GM10847 (cell line): ENCODE measurements around the gene BICRAL.

Experiments used
- POLR2A ChIP-seq: IDR thresholded peaks from 2 replicates; pipeline ENCODE4 v1.6.1; 2011; ENCODE audit not compliant: insufficient read length; ENCODE audit errors: extremely low read depth

BICRAL gene

GRCh38 chr6:42783876-42784642 is 2.2 kb downstream of the BICRAL start:
- TF ChIP-seq POLR2A = no peak

GRCh38 chr6:42784717-42785498 is 3.1 kb downstream of the BICRAL start:
- TF ChIP-seq POLR2A = no peak

DNA sequence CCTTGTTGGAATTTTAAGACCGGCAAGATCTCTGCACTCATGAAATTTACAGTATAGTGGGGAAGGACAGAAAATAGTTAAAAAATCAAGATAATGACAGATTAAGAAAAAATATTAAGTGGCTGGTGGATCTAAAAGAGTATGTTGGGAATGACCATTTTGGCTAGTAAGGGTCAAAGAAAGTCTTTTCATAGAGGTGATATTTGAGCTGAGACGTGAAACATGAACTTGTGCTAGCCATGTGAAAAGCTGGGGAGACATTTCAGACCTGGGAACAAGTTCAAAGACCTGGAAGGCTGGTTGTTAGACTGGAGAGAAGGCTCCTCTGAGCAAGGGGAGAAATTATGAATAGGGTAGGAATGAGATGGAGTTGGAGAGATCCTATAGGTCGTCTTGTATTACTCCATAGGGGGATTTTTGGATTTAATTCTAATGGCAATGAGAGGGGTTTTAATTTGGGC is 4.7 kb downstream of the BICRAL start:
- TF ChIP-seq POLR2A = no peak

DNA sequence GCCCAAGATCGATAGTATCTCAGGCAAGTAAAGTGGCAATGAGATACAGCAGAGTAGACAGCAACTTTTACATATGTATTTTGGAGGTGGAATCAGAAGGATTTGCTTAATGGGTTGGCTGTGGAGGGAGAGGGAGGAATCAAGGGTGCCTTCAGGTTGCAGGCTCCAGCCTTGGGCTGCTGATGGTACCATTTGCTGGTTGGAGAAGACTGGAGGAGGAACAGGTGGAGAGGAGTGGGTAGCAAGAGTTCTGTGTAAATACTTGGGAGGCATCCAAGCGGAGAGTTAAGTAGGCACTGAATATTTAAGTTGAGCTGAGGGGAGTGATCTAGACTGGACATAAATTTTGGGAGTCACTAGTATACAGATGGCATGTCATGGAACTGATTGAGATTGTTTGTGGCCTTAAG is 5.2 kb downstream of the BICRAL start:
- no peak for TF ChIP-seq POLR2A

GRCh38 chr6:42788671-42789070 is 6.8 kb downstream of the BICRAL start:
- TF ChIP-seq POLR2A = no peak

DNA sequence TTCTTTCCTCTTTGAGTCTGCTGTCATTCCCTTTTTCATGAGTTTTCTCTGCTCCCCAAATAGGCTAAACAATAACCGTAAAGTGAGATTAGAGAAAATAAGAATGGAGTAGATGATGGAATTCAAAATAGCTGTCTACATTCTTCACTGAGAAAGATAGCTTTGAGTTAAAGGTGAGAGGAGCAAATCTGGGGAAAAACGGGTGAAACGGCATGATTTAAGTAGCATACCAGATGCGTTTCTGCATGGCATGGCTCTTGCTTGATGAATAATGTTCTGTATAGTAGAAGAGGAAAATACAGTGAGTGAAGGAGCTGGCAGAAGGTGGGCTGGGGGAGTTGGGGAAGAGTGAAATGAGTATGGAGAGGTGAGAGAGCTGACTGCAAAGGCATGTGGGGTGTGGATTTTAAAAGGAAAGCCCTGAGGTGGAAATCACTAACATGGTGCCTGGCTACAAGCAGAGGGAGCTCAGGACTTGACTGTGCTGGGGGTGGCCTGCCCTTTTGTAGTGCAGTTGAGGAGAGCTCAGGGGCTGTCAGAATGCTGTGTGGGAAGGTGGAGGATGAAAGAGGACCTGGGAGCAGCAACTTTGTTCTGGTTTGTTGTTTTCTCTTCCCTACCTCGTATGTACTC is 8.8 kb downstream of the BICRAL start:
- TF ChIP-seq POLR2A = no peak

DNA sequence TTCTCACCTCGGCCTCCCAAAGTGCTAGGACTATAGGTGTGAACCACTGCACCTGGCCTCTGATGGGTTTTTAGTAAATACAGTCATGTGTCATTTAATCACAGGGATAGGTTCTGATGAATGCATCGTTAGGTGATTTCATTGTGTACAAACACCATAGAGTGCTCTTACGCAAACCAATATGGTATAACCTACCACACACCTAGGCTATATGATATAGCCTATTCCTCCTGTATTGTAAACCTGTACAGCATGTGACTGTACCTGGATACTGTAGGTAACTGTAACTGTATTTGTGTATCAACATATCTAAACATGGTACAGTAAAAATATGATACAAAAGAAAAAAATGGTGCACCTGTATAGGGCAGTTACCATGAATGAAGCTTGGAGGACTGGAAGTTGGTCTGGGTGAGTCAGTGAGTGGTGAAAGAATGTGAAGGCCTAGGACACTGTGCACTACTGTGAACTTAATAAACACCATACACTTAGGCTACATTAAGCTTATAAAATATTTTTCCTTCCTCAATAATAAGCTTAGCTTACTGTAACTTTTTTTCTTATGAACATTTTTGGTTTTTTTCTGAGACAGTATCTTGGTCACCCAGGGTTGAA is 10.0 kb downstream of the BICRAL start:
- TF ChIP-seq POLR2A = no peak

GRCh38 chr6:42795651-42796050 is 13.8 kb downstream of the BICRAL start:
- TF ChIP-seq POLR2A = no peak

- no peak for TF ChIP-seq POLR2A
These were observed 14.3 kb downstream of the BICRAL start for GRCh38 chr6:42796171-42796570.

DNA sequence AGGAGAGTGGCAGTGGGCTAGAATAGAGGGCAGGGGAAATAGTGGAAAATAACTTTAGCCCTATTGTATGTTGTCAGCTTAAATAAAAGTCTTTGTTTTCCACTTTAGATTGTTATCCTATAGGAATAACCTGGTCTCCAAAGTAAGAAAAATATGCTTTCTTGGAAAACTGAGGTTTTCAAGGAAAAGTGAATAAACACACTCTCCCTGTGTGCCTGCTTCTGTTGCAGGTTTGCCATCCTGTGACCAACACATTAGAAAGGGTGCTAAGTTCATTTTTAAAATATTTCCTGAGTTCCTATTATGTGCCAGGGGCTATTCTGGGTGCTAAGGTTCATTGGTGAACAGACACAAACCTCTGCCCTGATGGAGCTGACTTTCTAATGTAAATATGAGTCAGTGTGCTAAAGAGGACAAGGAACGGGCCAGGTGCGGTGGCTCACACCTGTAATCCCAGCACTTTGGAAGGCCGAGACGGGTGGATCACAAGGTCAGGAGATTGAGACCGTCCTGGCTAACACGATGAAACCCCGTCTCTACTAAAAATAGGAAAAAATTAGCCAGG is 23.5 kb downstream of the BICRAL start:
- TF ChIP-seq POLR2A = no peak

- TF ChIP-seq POLR2A = no peak
These were observed 26.9 kb downstream of the BICRAL start for GRCh38 chr6:42808492-42809483.

DNA sequence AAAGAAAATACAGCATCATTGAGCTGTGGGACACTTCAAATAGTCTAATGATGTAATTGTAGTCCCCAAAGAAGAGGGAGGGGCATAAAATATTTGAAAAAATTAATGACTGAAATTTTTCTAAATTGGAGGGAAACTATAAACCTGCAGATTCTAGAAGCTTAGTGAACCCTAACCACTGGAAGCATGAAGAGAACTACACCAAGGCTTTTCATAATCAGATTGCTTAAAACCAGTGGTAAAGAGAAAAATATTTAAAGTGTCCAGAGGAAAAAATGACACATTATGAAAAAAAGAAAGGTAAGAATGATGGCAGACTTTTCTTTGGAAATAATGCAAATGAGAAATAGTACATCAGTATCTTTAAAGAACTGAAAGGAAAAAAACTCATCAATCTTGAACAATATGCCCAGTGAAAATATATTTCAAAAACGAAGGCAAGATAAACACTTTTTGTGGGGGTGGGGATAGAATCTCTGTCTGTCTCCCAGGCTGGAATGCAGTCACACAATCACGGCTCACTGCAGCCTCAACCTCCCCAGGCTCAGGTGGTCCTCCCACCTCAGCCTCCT is 31.3 kb downstream of the BICRAL start:
- TF ChIP-seq POLR2A = no peak

GRCh38 chr6:42813906-42814444 is 32.1 kb downstream of the BICRAL start:
- TF ChIP-seq POLR2A = no peak
